Activated naive CD8-positive, alpha-beta T cell treated with anti-CD3 and anti-CD28 coated beads, Interleukin-2, amount 10 ng/mL, durations not matched to agents 7 days and 5 days (primary cell): ENCODE data around the gene MMP26. TPM values are rescaled to one million over a fixed set of nuclear protein-coding genes. Genes with fewer than 3 reads are reported as not detected.
"Not testable (repeated sequence)": the region's sequence is repeated elsewhere in the genome, so short reads cannot be mapped to it uniquely, and the experiment has no call there.

Source experiments
- ATAC-seq: fragments of 150-1000 bp; cut with Tn5 transposase; one replicate; pipeline ENCODE4 v1.10.0; 2021; ENCODE audit warnings: low read depth, moderate library complexity
- POLR2A ChIA-PET: fragments of 350-600 bp; sonication (Branson Sonifier 250); formaldehyde crosslinking; loops from one replicate; lab custom pipeline; 2021; ENCODE audit warnings: antibody characterized with exemption; lab: Charles Lee
- DNase-seq: peaks from one replicate; pipeline ENCODE4 v3.0.0; 2021
- H3K27ac Mint-ChIP-seq: one replicate; pipeline ENCODE4 v1.8.0; 2022; ENCODE audit warnings: mild to moderate bottlenecking, mixed read lengths
- H3K27me3 Mint-ChIP-seq: one replicate; pipeline ENCODE4 v1.8.0; 2022; ENCODE audit warnings: mild to moderate bottlenecking, moderate library complexity, mixed read lengths
- H3K36me3 Mint-ChIP-seq: one replicate; pipeline ENCODE4 v1.8.0; 2021; ENCODE audit warnings: mild to moderate bottlenecking, mixed read lengths
- H3K4me1 Mint-ChIP-seq: one replicate; pipeline ENCODE4 v1.8.0; 2021; ENCODE audit warnings: mixed read lengths
- H3K4me3 Mint-ChIP-seq: one replicate; pipeline ENCODE4 v1.8.0; 2022; ENCODE audit warnings: mild to moderate bottlenecking, moderate library complexity, mixed read lengths
- H3K9me3 Mint-ChIP-seq: one replicate; pipeline ENCODE4 v1.8.0; 2021; ENCODE audit warnings: mixed read lengths
- total RNA-seq, 2 experiments: library from RNA; stranded (reverse); gene quantifications; one replicate each; pipeline ENCODE4 v1.2.3, GENCODE V29; 2021

MMP26 gene
- total RNA-seq, 2 experiments from 2014 or later: not detected

GRCh38 chr11:4695442-4695841 is 9.1 kb upstream of the MMP26 start:
- Mint-ChIP-seq H3K27me3 (peaks cover 8% of the 10 kb centered on the region), H3K4me3 (no peak overlapping the region)

GRCh38 chr11:4697585-4697984 is 7.0 kb upstream of the MMP26 start, which contains the start of gene OR51E2:
Gene OR51E2 (minus strand): TSS chr11:4697853. CDS start chr11:4682711, 15,142 bp downstream.
- POLR2A ChIA-PET: no interaction called here
- H3K36me3 Mint-ChIP-seq: no peaks in the 10 kb centered on the region
- ATAC-seq (no peak), DNase-seq (no peak)
- H3K4me1 Mint-ChIP-seq: no peaks in the 10 kb centered on the region
- peaks cover 4% of the 10 kb centered on the region for H3K27me3 Mint-ChIP-seq
- H3K4me3 Mint-ChIP-seq: no peak within 1 kb of the TSS
- H3K9me3 Mint-ChIP-seq: no peaks in the 10 kb centered on the region
- no peak within 1 kb of the TSS for H3K27ac Mint-ChIP-seq

More at GRCh38 chr11:4695442-4695841, 9.1 kb upstream of the MMP26 start:
- no peak for DNase-seq
- H3K9me3 Mint-ChIP-seq: no peaks in the 10 kb centered on the region
- no peaks in the 10 kb centered on the region for H3K4me1 Mint-ChIP-seq
- no peak for ATAC-seq
- H3K27ac Mint-ChIP-seq: no peak overlapping the region
- no peaks in the 10 kb centered on the region for H3K36me3 Mint-ChIP-seq
- POLR2A ChIA-PET: no interaction called here

GRCh38 chr11:4699697-4700435 is 4.7 kb upstream of the MMP26 start:
- Mint-ChIP-seq H3K4me3 (no peak overlapping the region), H3K9me3 (no peaks in the 10 kb centered on the region), H3K36me3 (no peaks in the 10 kb centered on the region), H3K27ac (no peak overlapping the region), H3K4me1 (no peaks in the 10 kb centered on the region), H3K27me3 (peaks cover 6% of the 10 kb centered on the region)
- DNase-seq: no peak
- ATAC-seq: no peak
- POLR2A ChIA-PET: no interaction called here

DNA sequence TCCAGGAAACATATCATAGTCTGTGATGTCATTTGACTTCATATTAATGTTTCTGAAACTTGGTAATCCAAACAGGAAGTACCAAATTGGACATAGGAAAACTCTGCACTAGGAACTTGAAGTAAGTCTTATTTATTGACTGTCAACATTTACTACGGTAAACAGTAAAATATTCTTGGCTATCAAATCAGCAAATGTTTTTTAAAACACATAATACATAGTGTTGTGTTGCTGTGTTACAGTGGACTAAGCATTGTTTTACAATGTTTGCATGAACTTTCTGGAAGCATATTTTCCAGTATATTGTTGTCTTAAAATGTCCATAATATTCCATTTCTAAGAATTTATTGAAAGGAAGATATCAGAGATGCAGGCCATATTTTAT is 4.2 kb upstream of the MMP26 start:
- ATAC-seq (no peak), DNase-seq (no peak)
- Mint-ChIP-seq H3K27me3 (peaks cover 6% of the 10 kb centered on the region), H3K9me3 (no peaks in the 10 kb centered on the region), H3K36me3 (no peaks in the 10 kb centered on the region), H3K27ac (no peak overlapping the region), H3K4me1 (no peaks in the 10 kb centered on the region), H3K4me3 (no peak overlapping the region)
- POLR2A ChIA-PET: no interaction called here

GRCh38 chr11:4704790-4705334 is 278 bp downstream of the MMP26 start:
- Mint-ChIP-seq H3K36me3 (no peaks in the 10 kb centered on the region), H3K4me1 (no peaks in the 10 kb centered on the region), H3K27ac (no peak overlapping the region), H3K9me3 (no peaks in the 10 kb centered on the region), H3K4me3 (no peak overlapping the region), H3K27me3 (peaks cover 6% of the 10 kb centered on the region)
- DNase-seq (no peak), ATAC-seq (no peak)
- POLR2A ChIA-PET: no interaction called here

- ATAC-seq: no peak
- Mint-ChIP-seq H3K27me3 (peaks cover 11% of the 10 kb centered on the region), H3K36me3 (no peaks in the 10 kb centered on the region), H3K4me3 (no peak overlapping the region), H3K4me1 (no peaks in the 10 kb centered on the region), H3K9me3 (no peaks in the 10 kb centered on the region), H3K27ac (no peak overlapping the region)
- no peak for DNase-seq
- POLR2A ChIA-PET: no interaction called here
Observed at GRCh38 chr11:4713241-4713640, 8.7 kb downstream of the MMP26 start.

- ATAC-seq (no peak), DNase-seq (no peak)
- no peaks in the 10 kb centered on the region for H3K4me1 Mint-ChIP-seq
- POLR2A ChIA-PET: no interaction called here
- H3K4me3 Mint-ChIP-seq: no peak overlapping the region
- H3K27me3 Mint-ChIP-seq: peaks cover 9% of the 10 kb centered on the region
- no peaks in the 10 kb centered on the region for H3K9me3 Mint-ChIP-seq
- H3K36me3 Mint-ChIP-seq: no peaks in the 10 kb centered on the region
- H3K27ac Mint-ChIP-seq: no peak overlapping the region
Observed at GRCh38 chr11:4714300-4714699, 9.7 kb downstream of the MMP26 start.

DNA sequence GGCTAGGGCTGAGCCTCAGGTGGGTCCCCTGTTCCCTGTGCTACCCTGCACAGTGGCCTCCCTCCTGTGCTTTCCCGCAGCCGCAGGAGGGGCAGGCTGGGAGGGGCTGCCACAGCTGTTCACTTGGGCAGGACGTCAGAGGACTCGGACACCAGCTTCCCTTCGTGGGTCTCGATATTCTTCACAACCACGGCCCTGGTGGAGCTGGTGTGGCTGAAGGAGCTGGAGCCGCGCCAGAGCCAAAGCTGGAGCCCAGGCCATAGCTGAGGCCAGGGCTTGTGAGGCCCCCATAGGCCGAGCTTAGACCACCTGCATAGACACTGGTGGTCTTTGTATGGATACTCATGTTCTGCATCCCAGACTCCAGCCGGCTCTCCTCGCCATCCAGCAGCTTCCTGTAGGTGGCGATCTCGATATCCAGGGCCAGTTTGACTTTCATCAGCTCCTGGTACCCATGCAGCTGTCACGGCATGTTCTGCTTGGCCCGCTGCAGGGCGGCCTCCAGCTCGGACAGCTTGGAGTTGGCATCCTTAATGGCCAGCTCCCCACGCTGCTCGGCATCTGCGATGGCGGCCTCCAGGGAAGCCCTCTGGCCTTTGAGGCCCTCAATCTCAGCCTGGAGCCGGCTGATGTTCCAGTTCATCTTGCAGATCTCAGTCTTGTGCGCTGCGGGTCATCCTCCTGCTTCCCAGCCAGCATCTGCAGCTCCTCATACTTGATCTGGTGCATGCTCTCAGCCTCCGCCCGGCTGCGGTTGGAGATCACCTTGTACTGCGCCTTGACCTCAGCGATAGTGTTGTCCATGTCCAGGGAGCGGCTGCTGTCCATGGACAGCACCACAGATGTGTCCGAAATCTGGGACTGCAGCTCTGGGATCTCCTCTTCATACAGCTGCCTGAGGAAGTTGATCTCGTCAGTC is 18.3 kb downstream of the MMP26 start:
- H3K27me3 Mint-ChIP-seq, H3K4me3 Mint-ChIP-seq, H3K4me1 Mint-ChIP-seq, H3K9me3 Mint-ChIP-seq, ATAC-seq, H3K36me3 Mint-ChIP-seq, POLR2A ChIA-PET, DNase-seq, H3K27ac Mint-ChIP-seq: not testable (repeated sequence)

- DNase-seq: no peak
- no peaks in the 10 kb centered on the region for H3K27me3 Mint-ChIP-seq
- no peaks in the 10 kb centered on the region for H3K4me1 Mint-ChIP-seq
- H3K36me3 Mint-ChIP-seq: no peaks in the 10 kb centered on the region
- no peaks in the 10 kb centered on the region for H3K9me3 Mint-ChIP-seq
- ATAC-seq: no peak
- POLR2A ChIA-PET: no interaction called here
- H3K4me3 Mint-ChIP-seq: no peak overlapping the region
- no peak overlapping the region for H3K27ac Mint-ChIP-seq
Observed at GRCh38 chr11:4727171-4727570, 22.6 kb downstream of the MMP26 start.

DNA sequence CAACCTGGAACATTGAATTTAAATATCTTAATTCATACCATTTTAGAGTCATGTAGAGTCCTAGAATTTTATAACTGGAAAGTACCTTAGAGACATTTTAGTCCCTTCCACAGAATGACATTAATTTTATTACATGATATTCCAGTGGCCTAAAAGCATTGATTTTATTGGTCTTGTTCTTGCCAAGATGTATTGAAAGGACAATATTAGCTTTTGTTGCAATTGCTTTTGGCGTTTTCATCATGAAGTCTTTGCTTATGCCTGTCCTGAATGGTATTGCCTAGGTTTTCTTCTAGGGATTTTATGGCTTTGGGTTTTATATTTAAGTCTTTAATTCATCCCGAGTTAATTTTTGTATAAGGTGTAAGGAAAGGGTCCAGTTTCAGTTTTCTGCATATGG is 36.2 kb downstream of the MMP26 start:
- no peak for DNase-seq
- H3K4me3 Mint-ChIP-seq: no peak overlapping the region
- no peaks in the 10 kb centered on the region for H3K9me3 Mint-ChIP-seq
- H3K27ac Mint-ChIP-seq: no peak overlapping the region
- ATAC-seq: no peak
- H3K36me3 Mint-ChIP-seq: no peaks in the 10 kb centered on the region
- POLR2A ChIA-PET: no interaction called here
- H3K27me3 Mint-ChIP-seq: no peaks in the 10 kb centered on the region
- H3K4me1 Mint-ChIP-seq: no peaks in the 10 kb centered on the region

DNA sequence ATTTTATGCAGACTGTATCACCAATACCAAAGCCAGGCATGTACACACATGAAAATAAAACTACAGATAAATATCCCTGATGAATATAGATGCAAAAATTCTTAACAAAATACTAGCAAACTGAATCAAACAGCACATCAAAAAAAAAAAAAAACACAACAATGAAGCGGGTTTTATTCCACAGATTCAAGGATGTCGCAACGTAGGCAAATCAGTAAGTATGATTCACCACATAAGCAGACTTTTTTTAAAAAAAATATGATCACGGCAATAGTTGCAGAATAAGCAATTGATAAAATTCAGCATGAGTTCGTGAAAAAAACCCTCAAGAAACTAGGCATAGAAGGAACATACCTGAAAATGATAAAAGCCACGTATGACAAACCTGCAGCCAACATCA is 43.9 kb downstream of the MMP26 start:
- no peaks in the 10 kb centered on the region for H3K9me3 Mint-ChIP-seq
- H3K4me1 Mint-ChIP-seq: no peaks in the 10 kb centered on the region
- no peak overlapping the region for H3K27ac Mint-ChIP-seq
- no peak overlapping the region for H3K4me3 Mint-ChIP-seq
- POLR2A ChIA-PET: no interaction called here
- ATAC-seq (no peak), DNase-seq (no peak)
- H3K36me3 Mint-ChIP-seq: no peaks in the 10 kb centered on the region
- peaks cover 4% of the 10 kb centered on the region for H3K27me3 Mint-ChIP-seq

DNA sequence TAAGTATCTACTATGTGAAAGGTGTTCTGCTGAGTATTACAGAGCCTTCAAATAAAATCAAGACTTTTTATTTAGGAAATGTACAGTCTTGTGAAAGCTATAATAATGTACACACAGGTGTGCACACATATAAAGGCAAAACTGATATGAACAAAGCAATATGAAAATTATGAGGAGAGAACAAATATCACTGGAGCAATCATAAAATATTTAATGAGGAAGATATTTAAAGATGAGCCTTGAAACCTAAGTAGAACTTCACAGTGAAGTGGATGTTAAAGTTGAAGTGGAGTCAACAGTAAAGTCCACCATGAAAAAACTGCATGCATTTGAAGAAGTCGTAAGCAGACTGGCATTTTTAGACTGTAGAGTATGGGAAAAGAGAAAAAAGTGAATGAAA is 46.6 kb downstream of the MMP26 start:
- ATAC-seq: no peak
- DNase-seq: no peak
- no peak overlapping the region for H3K4me3 Mint-ChIP-seq
- POLR2A ChIA-PET: no interaction called here
- no peaks in the 10 kb centered on the region for H3K4me1 Mint-ChIP-seq
- no peak overlapping the region for H3K27ac Mint-ChIP-seq
- H3K9me3 Mint-ChIP-seq: no peaks in the 10 kb centered on the region
- peaks cover 4% of the 10 kb centered on the region for H3K27me3 Mint-ChIP-seq
- H3K36me3 Mint-ChIP-seq: no peaks in the 10 kb centered on the region
